Lower leg skin (tissue), 3 donors: ENCODE data around the gene HS3ST4.

ENCODE experiments used
- POLR2A ChIP-seq, 2 donors: fragments of 450-650 bp; IDR thresholded peaks; one replicate each; pipeline ENCODE4 v1.6.1; 2016 to 2017; ENCODE audit warnings: antibody characterized with exemption in 2 of 2, mild to moderate bottlenecking in 1 of 2, moderate library complexity in 1 of 2
- TF ChIP-seq, protein P1 (sequence below), 3 donors: fragments of 450-650 bp; IDR thresholded peaks; one replicate each; pipeline ENCODE4 v1.5.1; 2016; ENCODE audit warnings: antibody characterized with exemption in 3 of 3, mild to moderate bottlenecking in 3 of 3, moderate library complexity in 2 of 3

DNA sequence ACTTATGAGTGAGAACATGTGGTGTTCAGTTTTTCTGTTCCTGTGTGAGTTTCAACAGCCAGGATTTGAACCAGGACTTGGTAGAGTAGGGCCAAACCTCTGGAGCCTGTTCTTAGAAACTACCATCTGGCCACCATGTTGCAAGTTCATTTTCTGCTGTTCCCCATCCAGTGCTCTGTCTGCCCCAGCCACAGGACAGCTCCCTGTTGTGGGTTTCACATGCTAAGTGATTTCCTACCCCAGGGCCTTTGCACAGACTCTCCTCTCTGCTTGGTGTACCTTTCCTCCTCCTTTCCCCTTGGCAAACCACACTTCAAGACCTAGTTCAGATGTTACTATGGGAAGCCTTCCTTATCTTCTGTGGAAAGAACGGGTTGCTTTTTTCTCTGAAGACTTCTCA, 79.5 kb downstream of the HS3ST4 start:
- TF ChIP-seq, protein P1, sequence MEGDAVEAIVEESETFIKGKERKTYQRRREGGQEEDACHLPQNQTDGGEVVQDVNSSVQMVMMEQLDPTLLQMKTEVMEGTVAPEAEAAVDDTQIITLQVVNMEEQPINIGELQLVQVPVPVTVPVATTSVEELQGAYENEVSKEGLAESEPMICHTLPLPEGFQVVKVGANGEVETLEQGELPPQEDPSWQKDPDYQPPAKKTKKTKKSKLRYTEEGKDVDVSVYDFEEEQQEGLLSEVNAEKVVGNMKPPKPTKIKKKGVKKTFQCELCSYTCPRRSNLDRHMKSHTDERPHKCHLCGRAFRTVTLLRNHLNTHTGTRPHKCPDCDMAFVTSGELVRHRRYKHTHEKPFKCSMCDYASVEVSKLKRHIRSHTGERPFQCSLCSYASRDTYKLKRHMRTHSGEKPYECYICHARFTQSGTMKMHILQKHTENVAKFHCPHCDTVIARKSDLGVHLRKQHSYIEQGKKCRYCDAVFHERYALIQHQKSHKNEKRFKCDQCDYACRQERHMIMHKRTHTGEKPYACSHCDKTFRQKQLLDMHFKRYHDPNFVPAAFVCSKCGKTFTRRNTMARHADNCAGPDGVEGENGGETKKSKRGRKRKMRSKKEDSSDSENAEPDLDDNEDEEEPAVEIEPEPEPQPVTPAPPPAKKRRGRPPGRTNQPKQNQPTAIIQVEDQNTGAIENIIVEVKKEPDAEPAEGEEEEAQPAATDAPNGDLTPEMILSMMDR (IDR thresholded peaks at IDR 0.05): no peak
- no peak for TF ChIP-seq POLR2A (IDR thresholded peaks at IDR 0.05)
